GM19455 (cell line): ENCODE measurements around the gene ERC1.
"Not testable (repeated sequence)": the region's sequence is repeated elsewhere in the genome, so short reads cannot be mapped to it uniquely, and the experiment has no call there.

Source experiments
- ATAC-seq: cut with Tn5 transposase; IDR thresholded peaks from one replicate; pipeline ENCODE4 v1.9.1; 2021; ENCODE audit not compliant: unreplicated experiment

Gene ERC1

DNA sequence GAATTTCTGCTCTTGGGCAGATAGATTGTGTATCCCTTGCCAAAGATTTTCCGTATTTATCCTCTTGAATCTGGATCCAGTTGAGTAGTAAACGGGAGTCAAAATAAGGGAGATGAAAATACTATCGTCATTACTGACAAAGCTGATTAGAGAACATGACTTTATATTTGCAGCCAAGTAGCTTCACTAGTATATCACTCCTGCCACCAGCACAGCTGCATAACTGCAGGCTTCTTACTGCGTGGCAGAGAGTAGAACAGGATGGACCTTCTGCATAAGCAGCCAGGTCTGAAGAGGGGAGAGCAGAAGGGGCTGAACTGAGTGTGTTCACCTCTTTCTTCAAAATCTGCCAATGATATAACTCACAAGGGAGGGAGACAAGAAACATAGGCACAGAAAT, 319.6 kb downstream of the ERC1 start:
- ATAC-seq = no peak

DNA sequence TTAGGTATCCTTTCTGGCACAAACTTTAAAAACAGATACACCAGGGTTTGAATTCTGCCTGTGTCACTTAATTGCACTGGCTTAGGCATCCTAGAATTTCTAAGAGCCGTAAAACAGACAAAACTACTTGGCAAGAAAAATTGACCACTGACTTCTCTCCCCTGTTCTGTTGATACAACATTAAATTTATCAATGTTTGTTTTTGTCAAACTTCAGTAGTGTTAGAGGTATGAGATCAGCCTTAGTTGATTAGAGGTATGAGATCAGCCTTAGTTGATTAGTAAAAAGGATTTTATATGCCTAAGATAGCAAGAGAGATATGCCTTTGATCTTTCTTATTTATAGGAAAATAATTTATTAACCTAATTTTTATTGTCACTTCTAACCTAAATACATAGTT, 320.1 kb downstream of the ERC1 start:
- no peak for ATAC-seq

- ATAC-seq = no peak
Observed at GRCh38 chr12:1313906-1314305, 322.9 kb downstream of the ERC1 start.

- no peak for ATAC-seq
Observed at GRCh38 chr12:1314523-1314922, 323.5 kb downstream of the ERC1 start.

- not testable (repeated sequence) for ATAC-seq
Observed at GRCh38 chr12:1316991-1317390, 326.0 kb downstream of the ERC1 start.

DNA sequence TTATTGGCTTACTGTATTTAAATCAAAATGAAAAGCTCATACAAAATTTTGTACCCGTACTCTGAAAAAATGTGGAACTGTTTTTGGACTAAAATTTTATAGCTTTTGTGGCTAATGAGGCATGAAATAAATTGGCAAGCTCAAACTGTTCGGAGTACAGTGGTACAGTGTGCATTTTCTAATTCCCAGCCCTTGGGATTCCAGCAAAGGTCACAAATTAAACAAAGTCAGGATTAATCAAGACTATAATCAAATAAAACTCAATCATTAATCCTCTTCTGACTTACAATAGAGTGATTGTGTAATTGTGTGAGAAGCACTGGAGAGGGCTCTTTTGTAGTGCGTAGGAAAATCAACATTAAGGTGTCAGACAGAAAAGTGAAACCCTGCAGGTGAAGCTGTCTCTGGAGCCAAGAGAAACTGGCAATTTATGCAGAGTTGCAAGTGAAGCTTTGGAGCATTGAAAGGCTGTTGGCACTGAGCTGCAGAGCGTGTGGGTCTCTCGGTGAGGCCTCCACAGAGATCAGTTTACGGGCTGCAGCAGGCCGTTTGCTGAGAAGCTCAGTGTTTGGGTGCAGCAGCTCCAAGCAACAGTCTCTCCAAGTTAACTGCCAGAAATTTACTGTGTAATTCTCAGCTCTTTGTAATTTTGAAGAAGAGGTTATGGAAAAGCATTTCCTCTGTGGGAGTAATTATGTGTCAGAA, 327.5 kb downstream of the ERC1 start:
- ATAC-seq = no peak

DNA sequence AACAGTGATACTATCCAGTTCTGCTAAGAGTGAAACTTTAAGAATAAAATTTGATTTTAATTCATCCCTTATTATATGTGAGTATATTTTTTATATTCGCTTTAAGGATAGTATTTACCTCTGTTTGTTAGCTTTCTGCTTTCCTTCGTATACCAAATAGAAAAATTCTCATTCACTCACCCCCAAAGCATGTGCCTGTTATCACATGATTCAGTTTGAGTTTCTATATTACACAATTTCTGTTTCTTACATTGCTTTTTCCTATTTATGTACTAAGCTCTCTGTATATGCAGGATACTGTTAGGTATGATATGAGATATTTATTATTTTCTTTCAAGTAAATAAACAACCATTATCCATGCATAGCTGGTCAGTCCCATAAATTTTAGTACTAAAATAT, 328.2 kb downstream of the ERC1 start:
- no peak for ATAC-seq

DNA sequence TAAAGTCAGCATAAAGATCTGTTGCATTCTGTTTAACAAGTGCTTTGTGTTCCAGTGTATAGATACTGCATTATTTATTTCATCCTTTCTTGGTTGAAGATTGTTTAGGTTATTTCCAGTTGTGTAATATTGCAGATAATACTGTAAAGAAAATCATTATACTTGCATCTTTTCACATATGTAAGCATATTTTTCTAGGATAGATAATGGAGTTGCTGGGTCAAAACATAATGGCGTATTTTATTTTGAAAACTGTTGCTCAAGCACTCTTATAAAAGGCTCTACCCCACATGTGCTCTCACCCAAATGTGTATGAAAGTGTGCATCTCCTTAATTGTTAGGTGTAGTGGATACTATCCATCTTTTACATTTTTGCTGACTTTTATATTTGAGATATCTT, 329.0 kb downstream of the ERC1 start:
- no peak for ATAC-seq

DNA sequence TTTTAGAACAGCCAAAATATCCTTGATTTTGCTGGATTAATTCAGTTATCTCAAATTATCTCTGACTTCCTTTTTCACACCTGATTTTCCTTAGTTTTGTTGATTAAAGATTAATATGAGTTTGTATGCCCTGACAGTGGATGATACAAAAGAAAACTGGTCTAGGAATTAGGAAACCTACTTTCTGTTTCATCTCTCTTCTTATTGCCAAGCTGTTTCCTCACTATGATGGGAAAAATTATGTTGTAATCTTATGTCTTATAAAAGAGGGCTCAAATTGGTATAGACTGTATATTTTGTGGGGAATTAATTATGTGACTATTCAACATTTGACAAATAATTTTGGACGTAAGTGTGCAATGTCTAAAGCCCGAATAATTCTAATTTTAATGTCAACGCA, 331.8 kb downstream of the ERC1 start:
- ATAC-seq = no peak

GRCh38 chr12:1324099-1324498, 333.1 kb downstream of the ERC1 start:
- ATAC-seq = no peak

DNA sequence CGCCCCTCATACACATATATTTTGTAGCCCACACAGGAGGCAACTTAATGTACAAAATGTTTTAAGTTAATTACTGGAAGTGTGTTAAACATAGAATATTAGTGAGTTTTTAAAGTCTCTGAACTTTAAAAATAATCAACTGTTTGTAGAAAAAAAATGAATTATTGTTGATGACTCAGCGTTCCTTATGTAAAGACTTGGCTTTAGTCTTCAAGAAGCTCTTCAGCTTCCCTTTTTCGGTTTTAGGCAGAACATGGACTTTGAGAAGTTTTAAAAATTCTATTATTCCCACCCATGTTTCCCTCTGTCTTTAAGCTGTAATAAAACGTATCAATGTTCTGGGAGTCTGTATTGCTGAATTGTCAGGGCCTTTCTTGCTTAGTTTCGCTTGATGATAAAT, 333.9 kb downstream of the ERC1 start:
- ATAC-seq = no peak

DNA sequence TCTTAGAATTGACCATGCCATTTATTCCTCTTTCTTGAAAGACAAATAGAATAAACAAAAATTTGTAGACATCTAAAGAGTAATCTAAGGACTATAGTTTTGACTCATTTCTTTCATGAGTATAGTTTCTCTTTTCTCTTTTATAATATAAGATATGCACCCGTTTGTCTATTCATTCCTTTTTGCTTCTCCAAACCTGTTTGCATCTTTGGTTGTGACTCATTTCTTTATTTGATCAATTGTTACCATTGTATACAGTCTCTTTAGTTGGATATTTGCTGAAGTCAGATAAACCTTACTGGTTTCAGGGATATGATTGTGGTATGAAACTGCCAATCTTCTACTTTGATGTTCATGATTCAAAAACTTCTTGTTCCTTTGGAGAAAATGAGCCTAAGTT, 334.6 kb downstream of the ERC1 start:
- no peak for ATAC-seq

DNA sequence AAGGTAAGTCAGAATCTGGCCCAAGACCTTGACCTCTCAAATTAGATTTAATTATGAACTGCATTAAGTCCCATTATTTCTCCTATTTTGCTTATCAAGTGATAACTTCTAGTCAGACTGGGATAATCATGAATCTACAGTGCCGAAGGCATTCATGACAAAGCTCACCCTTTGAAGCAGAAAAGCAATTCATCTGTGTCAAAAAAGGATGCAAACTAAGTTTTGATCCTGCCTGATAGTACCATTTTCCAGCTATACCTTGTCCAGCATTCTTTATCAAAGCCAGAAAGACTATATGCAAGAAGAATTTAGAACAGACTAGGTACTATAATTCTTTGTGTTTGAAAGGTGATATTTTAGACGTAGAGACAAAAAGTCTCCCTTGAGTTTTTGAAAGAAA, 335.2 kb downstream of the ERC1 start:
- ATAC-seq = no peak

- ATAC-seq = no peak
Observed at GRCh38 chr12:1328391-1328790, 337.4 kb downstream of the ERC1 start.

DNA sequence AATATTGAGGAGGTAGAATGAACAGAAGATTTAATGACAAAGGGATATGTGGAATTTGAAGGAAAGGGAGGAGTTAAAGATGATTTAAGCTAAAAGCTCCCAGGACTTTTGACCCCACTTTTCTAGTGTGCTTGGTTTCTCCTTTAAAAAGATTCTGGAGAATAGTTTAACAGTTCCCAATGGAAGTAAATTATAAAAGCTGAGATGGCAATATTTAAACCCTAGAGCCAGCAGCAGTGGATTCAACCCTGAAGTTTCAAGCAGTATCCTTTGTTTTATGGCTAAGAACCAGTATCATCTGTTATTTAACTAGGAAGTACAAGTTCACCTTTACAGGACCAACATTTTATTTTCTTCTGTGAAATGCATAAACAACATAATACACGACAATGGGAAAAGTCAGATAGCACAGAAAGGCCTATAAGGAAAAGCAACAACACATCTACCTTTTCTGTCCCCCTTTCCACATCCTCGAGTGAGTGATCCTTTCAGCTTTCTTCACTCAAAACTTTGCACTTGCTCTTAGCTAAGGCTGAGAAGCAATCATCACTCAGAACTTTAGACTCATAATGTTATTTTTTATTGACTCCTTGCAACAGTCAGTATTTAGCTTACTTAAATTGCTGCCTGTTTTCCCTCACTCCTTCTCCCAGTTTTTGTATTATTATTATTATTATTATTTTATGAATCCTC, 338.9 kb downstream of the ERC1 start:
- ATAC-seq = no peak

DNA sequence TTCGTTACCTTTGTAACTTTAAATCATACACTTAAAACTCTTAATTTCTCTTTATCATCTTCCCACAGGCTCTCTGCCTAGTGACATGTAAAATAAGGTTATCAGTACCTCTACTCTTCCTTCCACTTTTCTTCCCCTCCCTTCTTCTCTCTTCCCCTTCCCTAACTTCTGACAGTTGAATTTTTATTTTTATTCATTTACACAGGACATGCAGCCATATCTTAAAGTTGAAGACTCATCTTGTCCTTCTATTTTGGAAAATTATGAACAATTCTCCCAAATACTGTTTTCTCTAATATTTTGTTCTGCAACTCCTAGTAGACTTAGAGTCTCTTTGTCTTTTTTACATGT, 339.4 kb downstream of the ERC1 start:
- no peak for ATAC-seq

GRCh38 chr12:1332327-1332726, 341.3 kb downstream of the ERC1 start:
- no peak for ATAC-seq

GRCh38 chr12:1338483-1339177, 347.6 kb downstream of the ERC1 start:
- ATAC-seq = no peak

DNA sequence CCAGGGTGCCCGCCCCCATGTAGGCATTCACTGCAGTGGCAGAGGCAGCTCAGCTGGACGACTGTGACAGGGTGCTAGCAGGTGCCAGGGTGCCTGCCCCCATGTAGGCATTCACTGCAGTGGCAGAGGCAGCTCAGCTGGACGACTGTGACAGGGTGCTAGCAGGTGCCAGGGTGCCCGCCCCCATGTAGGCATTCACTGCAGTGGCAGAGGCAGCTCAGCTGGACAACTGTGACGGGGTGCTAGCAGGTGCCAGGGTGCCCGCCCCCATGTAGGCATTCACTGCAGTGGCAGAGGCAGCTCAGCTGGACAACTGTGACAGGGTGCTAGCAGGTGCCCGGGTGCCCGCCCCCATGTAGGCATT, 348.1 kb downstream of the ERC1 start:
- not testable (repeated sequence) for ATAC-seq

GRCh38 chr12:1339618-1340319, 348.7 kb downstream of the ERC1 start:
- no peak for ATAC-seq

DNA sequence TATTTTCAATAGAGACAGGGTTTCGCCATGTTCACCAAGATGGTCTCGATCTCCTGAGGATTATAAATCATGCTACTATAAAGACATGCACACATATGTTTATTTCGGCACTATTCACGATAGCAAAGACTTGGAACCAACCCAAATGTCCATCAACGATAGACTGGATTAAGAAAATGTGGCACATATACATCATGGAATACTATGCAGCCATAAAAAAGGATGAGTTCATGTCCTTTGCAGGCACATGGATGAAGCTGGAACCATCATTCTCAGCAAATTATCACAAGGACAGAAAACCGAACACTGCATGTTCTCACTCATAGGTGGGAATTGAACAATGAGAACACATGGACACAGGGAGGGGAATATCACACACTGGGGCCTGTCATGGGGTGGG, 350.2 kb downstream of the ERC1 start:
- ATAC-seq = not testable (repeated sequence)

- no peak for ATAC-seq
Observed at GRCh38 chr12:1343422-1343821, 352.4 kb downstream of the ERC1 start.
